ENCODE data around the gene SETD5. TPM values are rescaled to one million over a fixed set of nuclear protein-coding genes. Genes with fewer than 3 reads are reported as not detected.

SETD5 gene
- total RNA-seq, 1 donor from 2014 or later, result 65.9 TPM

DNA sequence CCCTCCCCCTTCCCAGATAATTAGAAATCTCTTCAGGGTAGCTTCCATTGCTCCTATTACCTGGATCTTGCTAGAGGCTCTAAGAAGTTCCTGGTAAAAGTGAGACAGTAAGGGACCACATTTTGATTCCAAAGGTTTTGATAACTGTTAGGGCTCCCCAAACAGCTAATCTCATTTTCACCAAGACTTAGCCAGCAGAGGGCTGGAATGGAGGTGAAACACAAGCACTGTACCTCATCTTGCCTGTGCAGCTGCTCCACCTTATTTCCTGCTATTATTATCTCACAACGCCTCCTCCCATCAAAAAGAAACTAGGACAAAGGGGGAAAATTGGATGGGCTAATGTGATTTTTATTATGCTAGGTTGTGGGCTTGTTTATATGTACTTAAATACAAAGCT lies 7.3 kb downstream of the SETD5 start:
- DNase-seq (ENCODE audit: low spot score), result no peak

DNA sequence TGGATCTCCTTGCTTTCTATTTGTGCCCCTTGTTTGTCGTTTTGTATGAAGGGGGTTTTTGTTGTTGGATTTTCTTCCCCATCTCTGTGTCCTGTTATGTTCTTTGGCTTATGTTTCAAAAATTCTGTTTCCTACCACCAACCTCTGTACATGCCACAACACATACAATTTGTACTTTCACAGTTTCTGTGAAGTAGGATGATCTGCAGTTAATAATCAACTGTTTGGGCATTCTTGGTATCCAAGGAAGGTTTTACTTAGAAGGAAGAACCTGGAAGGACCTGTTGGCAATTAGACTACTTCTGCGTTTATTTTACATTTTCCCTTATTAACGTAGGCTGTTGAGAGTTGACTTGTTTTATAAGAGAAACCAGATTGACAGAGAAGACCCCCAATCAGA lies 8.3 kb downstream of the SETD5 start:
- DNase-seq (ENCODE audit: low spot score), result no peak
- intact Hi-C loops (cut with DNase I), result no loop called here

More for the DNA sequence above, 7.3 kb downstream of the SETD5 start:
- intact Hi-C loops (cut with DNase I), result no loop called here

DNA sequence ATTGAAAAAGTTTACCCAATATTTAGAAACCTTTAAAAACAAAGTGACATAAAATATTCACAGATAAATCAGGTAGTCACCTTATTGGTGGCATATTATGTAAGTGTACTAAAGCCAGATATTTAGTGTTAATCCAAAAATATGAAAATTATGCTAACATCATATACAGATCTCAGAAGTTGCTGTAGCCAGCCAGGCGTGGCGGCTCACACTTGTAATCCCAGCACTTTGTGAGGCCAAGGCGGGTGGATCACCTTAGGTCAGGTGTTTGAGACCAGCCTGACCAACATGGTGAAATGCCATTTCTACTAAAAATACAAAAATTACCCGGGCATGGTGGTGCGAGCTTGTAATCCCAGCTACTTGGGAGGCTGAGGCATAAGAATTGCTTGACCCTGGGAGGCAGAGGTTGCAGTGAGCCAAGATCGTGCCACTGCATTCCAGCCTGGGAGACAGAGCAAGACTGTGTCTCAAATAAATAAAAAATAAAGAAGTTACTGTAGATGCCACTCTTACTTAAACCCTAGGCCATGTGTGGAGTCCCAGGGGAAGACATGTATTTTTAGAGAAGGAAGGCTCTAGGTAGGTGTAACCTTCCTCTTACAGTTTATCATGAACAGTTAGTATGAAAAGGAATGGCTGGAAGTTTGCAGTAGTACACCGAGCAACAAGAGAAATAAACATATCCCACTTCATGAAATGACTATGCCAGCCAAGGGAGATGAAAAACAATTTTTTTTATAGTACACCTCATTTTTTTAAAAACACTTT lies 9.6 kb downstream of the SETD5 start:
- intact Hi-C loops (cut with DNase I), result no loop called here

GRCh38 chr3:9408061-9408460 lies 10.6 kb downstream of the SETD5 start:
- intact Hi-C loops (cut with DNase I), result no loop called here
- DNase-seq (ENCODE audit: low spot score), result no peak

More for the DNA sequence above, 9.6 kb downstream of the SETD5 start:
- no peak for DNase-seq (ENCODE audit: low spot score)

- intact Hi-C loops (cut with DNase I), result no loop called here
- DNase-seq (ENCODE audit: low spot score), result no peak
These were observed 11.1 kb downstream of the SETD5 start for GRCh38 chr3:9408546-9408945.

DNA sequence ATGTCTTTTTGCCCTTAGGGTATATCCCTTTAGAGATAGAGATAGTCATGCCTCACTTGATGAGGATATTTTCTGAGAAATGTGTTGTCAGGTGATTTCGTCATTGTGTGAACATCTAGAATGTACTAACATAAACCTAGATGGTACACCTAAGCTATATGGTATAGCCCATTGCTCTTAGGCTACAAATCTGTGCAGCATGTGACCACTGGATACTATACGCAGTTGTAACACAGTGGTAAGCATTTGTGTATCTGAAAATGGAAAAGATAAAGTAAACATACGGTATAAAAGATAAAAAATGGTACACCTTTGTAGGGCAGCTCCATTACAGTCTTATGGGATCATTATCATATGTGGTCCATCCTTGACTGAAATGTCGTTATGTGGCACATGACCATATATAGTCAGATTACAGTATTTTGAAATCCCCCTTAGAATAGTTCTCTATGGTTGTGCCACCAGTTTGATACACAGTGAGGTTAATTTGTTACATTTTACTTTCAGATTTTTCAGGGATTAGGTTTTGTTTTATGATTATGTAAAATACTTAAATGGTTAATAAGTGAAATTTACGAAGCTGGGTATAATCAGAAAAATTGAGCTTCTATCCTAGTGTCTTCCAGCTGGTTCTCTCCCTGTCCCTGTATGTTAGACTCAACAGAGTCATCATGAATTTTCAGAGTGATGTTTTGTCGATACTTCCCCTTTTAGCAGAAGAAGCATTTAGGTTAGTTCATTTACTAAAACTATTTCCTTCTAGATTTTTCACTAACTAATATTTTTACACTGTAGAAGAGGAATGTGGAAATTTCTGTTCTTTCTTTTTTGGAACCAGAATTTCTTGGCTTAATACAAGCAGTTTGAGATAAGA lies 12.8 kb downstream of the SETD5 start:
- intact Hi-C loops (cut with DNase I), result no loop called here
- no peak for DNase-seq (ENCODE audit: low spot score)

GRCh38 chr3:9411302-9411701 lies 13.9 kb downstream of the SETD5 start:
- intact Hi-C loops (cut with DNase I), result no loop called here
- no peak for DNase-seq (ENCODE audit: low spot score)

DNA sequence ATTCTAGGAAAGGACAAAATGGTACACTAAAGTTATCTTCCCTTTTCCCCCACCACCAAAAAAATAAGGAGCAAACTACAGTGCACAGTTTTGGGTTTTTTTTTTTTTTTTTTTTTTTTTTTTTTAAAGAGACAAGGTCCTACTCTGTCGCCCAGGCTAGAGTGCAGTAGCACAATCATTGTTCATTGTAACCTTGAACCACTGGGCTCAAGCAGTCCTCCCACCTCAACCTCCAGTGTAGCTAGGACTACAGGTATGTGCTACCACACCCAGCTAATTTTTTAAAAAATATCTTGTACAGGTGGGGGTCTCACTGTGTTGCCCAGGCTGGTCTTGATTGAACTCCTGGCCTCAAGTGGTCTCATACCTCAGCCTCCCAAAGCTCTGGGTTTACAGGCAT lies 14.9 kb downstream of the SETD5 start:
- intact Hi-C loops (cut with DNase I), result no loop called here
- no peak for DNase-seq (ENCODE audit: low spot score)

DNA sequence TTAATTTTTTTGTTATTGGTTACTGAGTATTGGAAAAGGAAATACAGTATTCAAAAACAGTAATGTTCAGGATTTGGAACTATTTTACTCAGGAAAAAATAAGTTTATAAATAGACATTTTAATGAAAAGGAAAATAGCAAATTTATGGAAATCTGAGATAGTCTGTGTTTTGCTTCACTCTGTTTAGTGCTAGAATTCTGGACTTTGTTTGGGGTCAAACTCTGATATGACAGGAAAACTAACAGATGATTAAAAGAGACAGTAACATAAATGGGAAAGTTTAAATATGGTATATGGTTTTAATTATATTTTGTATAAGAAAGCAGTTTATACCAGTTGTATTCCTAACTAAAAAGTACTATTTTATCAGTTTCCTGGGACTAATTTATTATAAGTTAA lies 17.4 kb downstream of the SETD5 start:
- intact Hi-C loops (cut with DNase I), result no loop called here
- no peak for DNase-seq (ENCODE audit: low spot score)

DNA sequence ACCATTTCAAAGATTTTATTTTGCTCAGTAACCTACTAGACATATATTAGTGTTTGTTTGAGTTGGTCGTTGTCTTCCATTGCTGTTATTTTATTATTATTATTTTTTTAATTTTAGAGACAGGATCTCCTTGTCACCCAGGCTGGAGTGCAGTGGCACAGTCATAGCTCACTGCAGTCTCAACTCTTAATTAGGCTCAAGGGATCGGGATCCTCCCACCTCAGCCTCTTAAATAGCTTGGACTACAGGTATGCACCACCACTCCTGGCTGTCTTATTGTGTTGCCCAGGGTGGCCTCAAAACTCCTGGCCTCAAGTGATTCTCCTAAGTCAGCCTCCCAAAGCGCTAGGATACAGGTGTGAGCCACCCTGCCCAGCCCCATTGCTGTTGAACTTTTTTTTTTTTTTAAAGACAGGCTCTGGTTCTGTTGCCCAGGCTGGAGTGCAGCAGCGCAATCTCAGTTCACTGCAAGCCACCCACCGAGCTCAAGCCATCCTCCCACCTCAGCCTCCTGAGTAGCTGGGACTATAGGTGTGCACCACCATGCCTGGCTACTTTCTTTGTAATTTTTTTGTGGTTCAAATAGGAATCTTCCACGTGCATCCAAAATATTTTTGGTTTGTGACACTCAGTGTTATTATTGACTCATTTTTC lies 18.2 kb downstream of the SETD5 start:
- intact Hi-C loops (cut with DNase I), result no loop called here
- DNase-seq (ENCODE audit: low spot score), result no peak

- intact Hi-C loops (cut with DNase I), result no loop called here
These were observed 18.8 kb downstream of the SETD5 start for GRCh38 chr3:9416139-9416780.

GRCh38 chr3:9420850-9421549 lies 23.6 kb downstream of the SETD5 start:
- intact Hi-C loops (cut with DNase I), result no loop called here
- no peak for DNase-seq (ENCODE audit: low spot score)

More at GRCh38 chr3:9416139-9416780, 18.8 kb downstream of the SETD5 start:
- no peak for DNase-seq (ENCODE audit: low spot score)

GRCh38 chr3:9422712-9423424 lies 25.5 kb downstream of the SETD5 start:
- intact Hi-C loops (cut with DNase I), result loop anchor here (1.0 to 2.0 kb wide), 2 partner anchors 27 to 60 kb away; partner anchors contain the start of gene THUMPD3

DNA sequence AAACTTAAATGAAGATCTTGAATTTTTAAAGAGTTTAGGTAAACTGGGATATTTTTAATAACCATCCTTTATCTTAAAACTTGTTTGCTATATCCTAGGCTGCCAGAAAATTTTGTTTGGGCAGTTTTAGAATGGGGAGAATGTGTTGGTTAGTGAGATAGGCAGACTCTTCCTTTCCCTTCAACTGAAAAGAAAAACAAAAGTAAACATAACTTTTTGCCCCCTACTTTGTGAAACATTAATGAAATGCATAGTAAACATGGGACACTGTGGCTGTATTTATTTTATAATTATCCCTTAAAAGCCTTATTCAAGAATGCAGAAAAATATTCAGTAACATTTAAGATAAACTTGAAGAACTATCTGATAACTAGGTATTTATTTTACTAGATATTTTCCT lies 31.0 kb downstream of the SETD5 start:
- no peak for DNase-seq (ENCODE audit: low spot score)
- intact Hi-C loops (cut with DNase I), result no loop called here

More at GRCh38 chr3:9422712-9423424, 25.5 kb downstream of the SETD5 start:
- no peak for DNase-seq (ENCODE audit: low spot score)

DNA sequence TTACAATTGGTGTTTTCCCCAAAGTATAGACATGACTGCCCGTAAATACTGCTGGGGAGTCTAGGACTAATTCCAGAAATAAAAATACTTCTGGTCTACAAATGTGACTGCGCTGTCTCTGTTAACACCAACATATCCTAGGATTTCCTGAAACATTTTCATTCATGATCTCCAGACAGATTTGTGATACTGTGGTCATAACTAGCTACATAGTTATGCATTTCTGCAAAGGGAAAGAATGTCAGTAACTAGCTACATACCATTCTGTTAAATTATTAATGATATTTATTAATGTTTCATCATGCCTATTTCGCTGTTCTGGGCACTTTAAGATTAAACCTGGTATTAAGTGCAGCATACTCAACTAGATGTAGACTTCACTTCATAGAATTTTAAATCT lies 33.3 kb downstream of the SETD5 start:
- no peak for DNase-seq (ENCODE audit: low spot score)
- intact Hi-C loops (cut with DNase I), result no loop called here

GRCh38 chr3:9433627-9434521 lies 36.5 kb downstream of the SETD5 start:
- no peak for DNase-seq (ENCODE audit: low spot score)
- intact Hi-C loops (cut with DNase I), result no loop called here

DNA sequence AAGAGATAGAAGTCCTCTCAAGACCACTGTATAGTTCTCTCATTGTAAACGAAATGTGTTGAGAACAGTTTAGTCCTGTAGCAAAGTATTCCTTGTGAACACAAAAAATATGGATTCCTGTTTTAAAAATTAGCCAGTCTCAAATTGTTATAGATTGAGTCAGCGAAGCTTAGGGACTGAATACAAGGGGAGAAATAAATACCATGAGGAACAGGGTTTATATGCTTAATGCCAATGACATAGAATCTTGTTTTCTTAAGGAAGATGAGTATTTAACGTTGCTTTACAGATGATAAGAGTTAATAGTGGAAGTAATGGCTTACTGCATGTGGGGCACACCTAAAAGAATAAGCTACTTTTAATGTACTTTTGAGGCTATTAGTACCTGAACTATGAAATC lies 37.9 kb downstream of the SETD5 start:
- intact Hi-C loops (cut with DNase I), result no loop called here
- DNase-seq (ENCODE audit: low spot score), result no peak

DNA sequence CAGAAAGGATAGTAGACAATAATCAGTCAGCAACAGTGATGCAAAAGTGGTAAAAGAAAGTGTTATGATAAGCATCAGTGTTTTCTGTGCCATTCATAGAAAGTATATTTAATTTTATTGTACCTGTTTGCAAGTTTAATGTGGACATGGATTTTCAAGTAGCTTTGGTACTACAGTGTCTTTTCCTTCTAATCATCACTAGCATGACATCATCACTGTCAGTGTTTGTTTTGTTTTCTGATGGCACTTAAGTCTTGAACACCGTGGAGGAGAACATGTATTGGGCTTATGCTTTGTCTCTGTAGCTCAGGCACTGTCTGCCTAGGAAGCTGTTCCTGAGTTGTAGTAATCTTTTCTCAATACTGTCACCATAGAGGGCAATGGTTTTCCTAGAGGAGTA lies 41.9 kb downstream of the SETD5 start:
- no peak for DNase-seq (ENCODE audit: low spot score)
- intact Hi-C loops (cut with DNase I), result no loop called here
